Hematopoietic multipotent progenitor cell treated with erythropoietin and hydrocortisone succinate and interleukin-3 and kit ligand, for 17 days (in vitro differentiated cells): ENCODE data around the gene EPHA1.

Experiments used
- DNase-seq: peaks from one replicate; pipeline ENCODE4 v3.0.0-alpha.2; 2015; ENCODE audit warnings: low spot score

Gene EPHA1

DNA sequence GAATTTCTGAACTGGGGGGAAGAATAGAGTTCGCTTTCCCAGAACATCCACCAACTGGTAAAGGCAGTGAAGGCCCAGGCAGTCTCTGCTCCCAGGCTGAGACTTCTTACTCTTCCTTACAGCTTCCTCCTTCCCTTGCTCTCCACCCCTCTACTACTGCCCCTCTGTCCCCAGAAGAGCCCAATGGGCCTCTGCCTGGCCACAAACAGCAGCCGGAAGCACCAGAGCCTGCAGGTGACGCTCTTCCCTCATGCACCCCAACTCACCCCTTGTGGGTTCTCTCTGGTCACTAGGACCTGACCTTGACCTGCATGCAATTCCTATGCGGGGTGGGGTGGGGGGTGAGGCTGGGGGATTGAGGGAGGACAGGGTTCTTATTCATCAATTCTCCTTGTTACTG, 62.6 kb downstream of the EPHA1 start:
- no peak for DNase-seq

DNA sequence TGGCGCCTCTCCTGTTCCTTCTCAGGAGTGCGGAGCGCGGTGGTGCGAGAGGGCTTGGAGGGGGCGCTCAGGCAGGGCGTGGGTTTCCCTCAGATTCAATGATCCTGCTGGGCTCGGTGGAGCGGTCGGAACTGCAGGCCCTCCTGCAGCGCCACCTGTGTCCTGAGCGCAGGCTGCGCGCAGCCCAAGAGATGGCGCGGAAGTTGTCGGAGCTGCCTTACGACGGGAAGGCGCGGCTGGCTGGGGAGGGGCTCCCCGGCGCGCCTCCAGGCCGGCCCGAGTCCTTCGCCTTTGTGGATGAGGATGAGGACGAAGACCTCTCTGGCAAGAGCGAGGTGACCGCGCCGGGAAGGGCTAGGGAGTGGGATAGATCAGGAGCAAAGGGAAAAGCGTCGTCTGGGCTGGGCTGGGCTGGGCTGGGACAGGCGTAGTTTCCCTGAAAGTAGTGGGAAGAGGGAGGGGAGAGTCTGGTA, 63.2 kb downstream of the EPHA1 start:
- no peak for DNase-seq

GRCh38 chr7:143343596-143343995, 65.1 kb downstream of the EPHA1 start:
- DNase-seq: no peak

- no peak for DNase-seq
These were observed 66.8 kb downstream of the EPHA1 start for GRCh38 chr7:143341842-143342241.
